ENCODE measurements around the gene EMX1.
A peak's percentile ranks its signal among the peaks of the same experiment; 100 is the strongest.

EMX1 gene

DNA sequence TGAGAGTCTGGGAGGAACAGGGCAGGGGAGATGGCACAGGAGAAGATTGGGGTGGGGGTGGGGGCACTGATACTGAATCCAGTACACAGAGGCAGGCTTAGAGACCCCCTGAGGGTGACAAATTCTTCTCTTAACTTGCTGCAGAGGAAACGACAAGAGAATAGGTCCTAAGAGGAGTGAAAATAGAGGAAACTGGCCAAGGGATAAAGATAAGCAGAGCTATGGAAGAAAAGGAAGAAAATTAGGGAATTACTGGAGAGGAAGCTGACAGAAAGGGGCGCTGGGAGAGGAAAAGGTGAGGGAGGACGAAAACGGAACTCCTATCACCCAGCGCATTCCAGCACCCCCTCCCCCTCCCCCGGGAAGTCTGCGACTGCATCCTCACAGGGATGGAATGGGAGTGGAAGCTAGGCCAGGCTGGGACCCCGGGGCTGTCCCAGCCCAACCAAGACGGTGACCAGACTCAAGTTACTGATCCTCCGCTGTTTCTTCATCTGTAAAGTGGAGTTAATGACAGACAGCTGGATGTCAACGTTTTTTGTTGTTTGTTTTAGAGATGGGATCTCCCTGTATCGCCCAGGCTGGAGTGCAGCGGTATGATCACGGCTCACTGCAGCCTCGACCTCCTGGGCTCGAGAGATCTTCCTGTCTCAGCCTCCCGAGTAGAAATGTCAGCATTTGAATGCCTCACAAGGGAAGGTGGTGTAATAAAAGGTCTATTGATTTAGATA is 2.6 kb upstream of the EMX1 start:
- no peak for DNase-seq
- no peak for TF ChIP-seq GATA1 (IDR thresholded peaks at IDR 0.05; ENCODE audit: low read depth, low read length)
- TF ChIP-seq POLR2A (IDR thresholded peaks at IDR 0.05; ENCODE audit: low read length) = no peak

DNA sequence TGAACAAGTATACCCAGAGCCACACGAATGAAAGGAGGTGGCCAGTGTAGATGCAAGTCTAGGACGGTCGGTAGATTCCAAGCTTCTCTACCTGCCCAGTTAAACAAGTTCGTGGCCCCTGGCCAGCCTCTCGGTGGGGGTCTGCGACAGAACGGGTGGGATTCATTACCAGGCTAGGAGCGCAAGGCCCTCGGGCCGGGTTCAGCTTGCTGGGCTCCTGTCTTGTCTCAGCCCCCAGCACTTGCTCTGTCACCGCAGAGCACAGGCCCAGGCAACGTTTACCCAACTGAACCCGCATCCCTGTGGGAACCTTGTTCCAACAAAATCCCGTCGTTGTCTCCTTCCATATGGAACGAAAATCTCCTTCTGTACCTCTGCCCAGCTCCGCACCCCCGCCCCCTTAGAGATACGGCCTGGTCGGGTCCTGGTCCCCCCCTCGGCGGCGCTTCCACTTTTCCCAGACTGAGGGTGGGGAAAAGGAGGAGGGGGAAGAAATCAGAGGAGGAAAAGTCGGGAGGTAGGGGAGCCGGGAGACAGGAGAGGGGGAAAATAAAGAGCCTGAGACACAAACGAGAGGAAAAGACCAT is 1.9 kb upstream of the EMX1 start:
- no peak for DNase-seq
- TF ChIP-seq POLR2A (IDR thresholded peaks at IDR 0.05; ENCODE audit: low read length) (no peak), GATA1 (IDR thresholded peaks at IDR 0.05; ENCODE audit: low read depth, low read length) (no peak)

DNA sequence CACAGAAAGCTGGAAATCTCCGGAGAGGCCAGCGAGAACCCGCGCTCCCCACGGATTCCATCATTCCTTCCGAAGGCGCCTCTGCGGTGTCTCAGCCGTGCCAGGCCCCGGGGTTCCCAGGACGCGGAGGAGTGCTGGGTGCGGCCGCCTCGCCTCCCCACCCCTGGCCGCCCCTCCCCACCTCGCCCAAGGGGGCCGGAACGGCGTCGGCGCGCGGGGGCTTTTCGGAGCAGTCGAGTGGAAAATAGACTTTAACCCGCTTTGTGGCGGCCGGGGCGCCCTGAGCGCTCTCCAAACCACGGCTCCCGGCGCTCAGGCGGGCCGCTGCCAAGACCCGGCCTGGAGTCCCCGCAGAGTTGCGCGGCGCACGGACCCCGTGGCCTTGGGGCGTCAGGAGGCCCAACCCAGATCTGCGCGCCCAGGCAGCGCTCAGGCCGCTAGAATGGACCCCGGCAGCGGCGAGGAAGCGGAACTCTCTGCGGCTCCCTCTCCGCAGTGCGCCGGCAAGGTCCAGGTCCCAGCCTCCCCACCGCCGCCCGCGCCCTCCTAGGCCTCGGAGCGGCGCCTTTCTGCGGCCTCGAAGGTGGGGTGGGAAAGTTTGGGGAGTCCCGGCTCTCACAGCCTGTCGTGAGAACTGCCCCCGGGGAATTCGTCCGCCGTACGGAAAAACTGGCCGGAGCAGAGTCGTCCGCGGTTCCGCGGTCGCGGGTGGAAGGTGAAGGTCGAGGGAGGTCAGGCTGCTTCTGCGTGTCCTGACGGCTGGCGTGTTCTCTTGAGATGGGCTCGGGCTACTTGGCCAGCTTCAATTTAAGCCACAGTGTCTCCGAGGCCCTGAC is 1.2 kb upstream of the EMX1 start:
- DNase-seq = peak in 1 of 2 experiments; percentile 24
- TF ChIP-seq POLR2A (IDR thresholded peaks at IDR 0.05; ENCODE audit: low read length) (no peak), GATA1 (IDR thresholded peaks at IDR 0.05; ENCODE audit: low read depth, low read length) (no peak)

DNA sequence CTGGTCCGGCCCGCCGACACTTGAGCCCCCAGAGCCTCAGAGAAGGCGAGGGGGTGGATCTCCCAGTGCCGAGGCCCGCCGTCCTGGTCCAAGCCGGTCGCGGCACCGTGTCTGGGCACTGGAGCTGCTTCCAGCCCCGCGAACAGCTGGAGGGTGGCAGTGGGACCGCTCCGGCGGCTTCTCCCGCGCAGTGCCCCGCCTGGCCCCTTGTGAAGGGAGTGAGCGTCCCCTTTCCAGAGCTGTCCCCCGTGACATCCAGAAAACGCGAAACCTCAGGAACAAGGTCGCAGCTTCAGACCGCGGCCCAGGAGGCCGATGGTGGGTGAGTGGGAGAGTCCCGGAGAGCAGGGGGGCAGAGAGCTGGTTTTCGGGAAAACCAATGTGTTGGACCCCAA is 579 bp upstream of the EMX1 start:
- TF ChIP-seq GATA1 (IDR thresholded peaks at IDR 0.05; ENCODE audit: low read depth, low read length) (no peak), POLR2A (IDR thresholded peaks at IDR 0.05; ENCODE audit: low read length) (no peak)
- DNase-seq = no peak

DNA sequence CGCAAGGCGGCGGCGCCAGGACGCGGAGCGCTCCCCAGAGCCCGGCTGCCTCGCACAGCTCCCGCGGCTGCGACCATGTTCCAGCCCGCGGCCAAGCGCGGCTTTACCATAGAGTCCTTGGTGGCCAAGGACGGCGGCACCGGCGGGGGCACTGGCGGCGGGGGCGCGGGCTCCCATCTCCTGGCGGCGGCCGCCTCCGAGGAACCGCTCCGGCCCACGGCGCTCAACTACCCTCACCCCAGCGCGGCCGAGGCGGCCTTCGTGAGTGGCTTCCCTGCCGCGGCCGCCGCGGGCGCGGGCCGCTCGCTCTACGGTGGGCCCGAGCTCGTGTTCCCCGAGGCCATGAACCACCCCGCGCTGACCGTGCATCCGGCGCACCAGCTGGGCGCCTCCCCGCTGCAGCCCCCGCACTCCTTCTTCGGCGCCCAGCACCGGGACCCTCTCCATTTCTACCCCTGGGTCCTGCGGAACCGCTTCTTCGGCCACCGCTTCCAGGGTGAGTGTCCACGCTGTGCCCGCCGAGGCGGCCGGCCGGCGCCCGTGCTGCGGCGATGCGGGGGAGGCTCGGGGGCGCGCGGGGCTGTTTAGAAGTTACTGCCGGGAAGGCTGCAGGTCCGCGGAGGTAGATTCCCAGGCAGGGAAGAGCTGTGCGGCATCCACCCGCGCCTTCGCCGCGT is 696 bp downstream of the EMX1 start:
- no peak for DNase-seq
- TF ChIP-seq POLR2A (IDR thresholded peaks at IDR 0.05; ENCODE audit: low read length) (no peak), GATA1 (IDR thresholded peaks at IDR 0.05; ENCODE audit: low read depth, low read length) (no peak)

DNA sequence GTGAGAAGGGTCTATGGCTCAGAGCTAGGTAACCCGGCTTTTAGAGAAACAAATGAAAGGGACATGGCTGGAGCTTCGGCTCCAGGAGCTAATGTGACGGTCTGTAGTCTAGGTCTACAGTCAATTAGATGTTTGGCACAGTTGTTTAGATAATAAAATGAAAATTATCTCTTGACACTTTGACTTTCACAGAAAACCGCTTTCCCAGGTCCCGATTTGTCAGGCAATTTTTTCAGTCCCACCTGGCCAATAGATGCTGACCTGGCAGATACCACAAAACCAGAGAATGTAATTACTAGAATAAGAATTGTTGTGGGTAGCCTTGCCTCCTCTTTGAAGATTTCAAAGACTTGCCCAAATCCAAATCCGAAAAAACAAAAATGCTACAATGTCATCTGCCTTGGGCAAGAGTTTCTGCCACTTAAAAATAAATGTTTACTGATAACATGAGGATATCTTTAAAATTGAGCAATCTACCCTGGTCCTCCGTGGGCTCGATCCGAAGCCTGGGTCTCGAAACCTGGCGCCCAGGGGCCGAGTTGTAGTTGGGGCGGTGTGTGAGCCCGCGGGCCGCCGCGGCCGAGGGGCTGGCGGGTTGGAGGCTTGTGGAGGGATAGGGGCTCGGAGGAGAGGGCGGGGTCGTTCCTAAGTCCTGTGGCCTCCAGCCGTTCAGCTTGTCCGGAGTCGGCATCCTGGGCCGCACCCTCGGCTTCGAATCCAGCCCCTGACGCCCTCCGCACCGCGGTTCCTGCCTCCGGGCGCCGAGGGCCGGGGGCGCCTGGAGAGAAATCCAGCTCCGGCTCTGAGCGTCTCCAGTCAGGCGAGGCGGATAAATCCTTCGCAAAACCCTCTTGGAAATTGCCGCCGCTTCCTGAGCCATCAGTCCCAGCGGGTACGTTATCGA is 2.3 kb downstream of the EMX1 start:
- TF ChIP-seq POLR2A (IDR thresholded peaks at IDR 0.05; ENCODE audit: low read length) (no peak), GATA1 (IDR thresholded peaks at IDR 0.05; ENCODE audit: low read depth, low read length) (no peak)
- no peak for DNase-seq

DNA sequence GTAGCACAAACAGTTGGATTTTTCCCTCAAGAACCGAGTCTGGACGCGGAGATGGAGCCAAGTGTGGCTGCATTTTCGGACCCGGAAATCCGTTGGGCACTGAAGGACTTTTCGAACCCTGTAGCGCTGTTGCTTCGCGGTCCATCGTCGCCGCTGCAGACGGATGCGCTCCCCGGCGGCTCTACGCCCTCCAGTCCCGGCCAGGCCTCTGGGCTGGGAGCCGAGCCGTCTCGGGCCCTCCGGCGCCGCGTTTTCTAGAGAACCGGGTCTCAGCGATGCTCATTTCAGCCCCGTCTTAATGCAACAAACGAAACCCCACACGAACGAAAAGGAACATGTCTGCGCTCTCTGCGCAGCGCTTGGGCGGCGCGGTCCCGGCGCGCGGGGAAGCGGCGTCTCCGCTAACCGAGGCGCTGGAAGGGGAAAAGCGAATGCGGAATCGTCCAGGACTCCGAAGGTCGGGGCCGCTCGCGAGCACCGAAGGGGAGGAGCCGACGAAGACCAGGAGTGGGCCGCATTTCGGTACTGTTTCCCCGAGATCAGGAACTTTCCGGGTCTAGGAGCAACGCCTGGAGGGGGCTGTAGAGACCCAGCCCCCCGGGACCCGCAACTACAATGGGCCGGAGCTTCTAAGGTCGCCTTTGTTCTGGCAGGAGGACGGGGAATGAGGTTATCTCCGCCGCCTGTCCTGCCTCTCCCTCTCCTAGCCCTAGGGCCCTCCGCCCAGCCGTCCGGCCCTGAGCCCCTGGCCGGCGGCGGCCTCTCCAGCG is 3.2 kb downstream of the EMX1 start:
- peak in 1 of 2 experiments; percentile 23 for DNase-seq
- TF ChIP-seq GATA1 (IDR thresholded peaks at IDR 0.05; ENCODE audit: low read depth, low read length) = no peak
- TF ChIP-seq POLR2A (IDR thresholded peaks at IDR 0.05; ENCODE audit: low read length) = no peak

DNA sequence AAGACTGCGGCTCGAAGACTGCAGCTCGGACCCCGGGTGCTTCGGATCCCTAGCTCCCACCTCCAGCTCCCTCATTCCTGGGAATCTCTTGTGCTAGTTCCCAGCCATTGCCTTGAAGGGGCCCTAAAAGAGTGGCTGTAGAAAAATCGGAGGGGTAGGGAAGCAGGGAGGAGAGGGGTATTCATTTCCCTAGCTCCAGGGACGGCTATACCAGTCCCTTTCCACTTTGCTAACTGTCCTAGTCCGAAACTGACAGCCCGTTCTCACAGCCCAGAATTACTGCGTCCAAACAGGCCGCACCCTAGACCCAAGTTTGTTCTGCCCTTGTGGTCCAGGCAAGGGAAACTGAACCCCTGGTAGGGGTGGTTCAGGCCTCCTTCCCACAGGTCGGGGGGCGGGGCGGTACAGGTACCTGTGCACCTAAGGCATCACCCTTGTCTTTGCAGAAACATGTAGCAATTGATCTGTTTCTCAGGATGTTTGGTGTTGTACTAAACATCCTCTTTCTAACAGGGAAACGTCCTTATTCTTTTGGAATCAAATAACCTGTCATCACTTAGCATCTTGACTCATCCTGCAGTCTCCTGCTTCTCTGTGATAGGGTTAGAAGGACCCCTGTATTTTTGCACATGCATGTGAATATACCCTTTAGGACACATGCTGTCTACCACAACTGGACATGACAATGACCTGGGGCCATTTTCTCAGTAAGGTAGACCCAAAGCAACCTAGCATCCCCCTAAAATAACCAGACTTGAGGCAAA is 4.0 kb downstream of the EMX1 start:
- DNase-seq = no peak
- TF ChIP-seq POLR2A (IDR thresholded peaks at IDR 0.05; ENCODE audit: low read length) = no peak
- no peak for TF ChIP-seq GATA1 (IDR thresholded peaks at IDR 0.05; ENCODE audit: low read depth, low read length)

DNA sequence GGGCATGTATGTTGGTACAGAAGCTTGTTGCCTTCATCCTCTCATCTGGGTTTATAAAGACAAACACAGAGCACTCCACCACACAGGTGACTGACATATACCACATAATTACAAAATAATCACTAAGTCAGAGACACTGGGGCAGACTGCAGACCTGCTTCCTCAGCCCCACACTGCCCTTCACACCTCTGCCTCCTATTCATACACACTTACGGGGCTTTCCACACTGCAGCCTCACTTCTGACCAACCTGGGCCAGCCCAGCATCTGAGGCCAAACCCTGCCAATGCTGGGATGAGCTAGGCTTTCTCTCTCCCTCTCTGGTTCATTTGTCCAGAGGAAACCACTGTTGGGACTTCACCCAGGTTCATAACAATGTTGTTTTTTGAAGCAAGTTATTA is 4.5 kb downstream of the EMX1 start:
- DNase-seq = no peak
- TF ChIP-seq GATA1 (IDR thresholded peaks at IDR 0.05; ENCODE audit: low read depth, low read length) (no peak), POLR2A (IDR thresholded peaks at IDR 0.05; ENCODE audit: low read length) (no peak)

DNA sequence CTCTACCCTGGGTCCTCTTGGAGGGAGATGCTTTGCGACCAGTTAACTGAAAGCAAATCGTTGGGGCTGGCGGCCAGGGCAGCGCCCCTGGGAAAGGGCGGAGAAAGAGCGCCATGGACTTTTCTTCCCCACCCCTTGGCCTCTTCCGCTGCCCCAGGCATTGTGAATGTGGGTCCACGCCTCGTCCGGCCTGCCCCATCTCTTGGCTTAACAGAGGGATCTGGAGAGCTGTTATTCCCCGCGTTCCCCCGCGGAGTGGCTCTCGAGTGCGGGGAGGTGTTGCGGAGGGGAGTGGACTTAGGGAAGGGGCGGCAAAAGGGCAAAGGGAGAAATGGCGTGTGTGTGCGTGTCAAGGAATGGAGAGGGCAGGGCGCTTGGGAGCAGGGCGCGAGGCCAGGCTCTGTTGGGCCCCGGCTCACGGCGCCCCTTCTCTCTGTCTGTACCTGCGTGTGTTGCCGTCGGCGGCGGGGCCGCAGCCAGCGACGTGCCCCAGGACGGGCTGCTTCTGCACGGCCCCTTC is 6.6 kb downstream of the EMX1 start:
- TF ChIP-seq GATA1 (IDR thresholded peaks at IDR 0.05; ENCODE audit: low read depth, low read length) (no peak), POLR2A (IDR thresholded peaks at IDR 0.05; ENCODE audit: low read length) (no peak)
- DNase-seq = no peak

Measured in erythroblast (primary cell).